ENCODE data around the gene CWC22.

DNA sequence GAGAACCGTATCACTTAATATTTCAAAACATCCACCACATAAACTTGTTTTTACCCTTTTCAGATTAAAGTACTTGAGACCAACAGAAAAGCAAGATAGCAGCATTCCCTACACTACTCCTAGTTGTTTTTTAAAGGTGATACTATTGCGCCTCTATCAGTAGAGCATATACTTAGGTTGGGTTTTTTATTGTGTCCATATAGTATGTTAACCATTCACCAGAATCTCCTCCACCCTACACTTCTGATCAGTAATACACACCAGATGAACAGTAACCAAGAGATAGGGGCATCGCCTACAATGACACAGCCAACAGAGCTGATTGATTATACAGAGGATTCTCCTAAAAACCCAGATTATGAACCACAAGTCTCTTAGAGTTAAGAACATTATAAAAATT, 75.6 kb downstream of the CWC22 start:
- TF ChIP-seq, protein P1, sequence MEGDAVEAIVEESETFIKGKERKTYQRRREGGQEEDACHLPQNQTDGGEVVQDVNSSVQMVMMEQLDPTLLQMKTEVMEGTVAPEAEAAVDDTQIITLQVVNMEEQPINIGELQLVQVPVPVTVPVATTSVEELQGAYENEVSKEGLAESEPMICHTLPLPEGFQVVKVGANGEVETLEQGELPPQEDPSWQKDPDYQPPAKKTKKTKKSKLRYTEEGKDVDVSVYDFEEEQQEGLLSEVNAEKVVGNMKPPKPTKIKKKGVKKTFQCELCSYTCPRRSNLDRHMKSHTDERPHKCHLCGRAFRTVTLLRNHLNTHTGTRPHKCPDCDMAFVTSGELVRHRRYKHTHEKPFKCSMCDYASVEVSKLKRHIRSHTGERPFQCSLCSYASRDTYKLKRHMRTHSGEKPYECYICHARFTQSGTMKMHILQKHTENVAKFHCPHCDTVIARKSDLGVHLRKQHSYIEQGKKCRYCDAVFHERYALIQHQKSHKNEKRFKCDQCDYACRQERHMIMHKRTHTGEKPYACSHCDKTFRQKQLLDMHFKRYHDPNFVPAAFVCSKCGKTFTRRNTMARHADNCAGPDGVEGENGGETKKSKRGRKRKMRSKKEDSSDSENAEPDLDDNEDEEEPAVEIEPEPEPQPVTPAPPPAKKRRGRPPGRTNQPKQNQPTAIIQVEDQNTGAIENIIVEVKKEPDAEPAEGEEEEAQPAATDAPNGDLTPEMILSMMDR (IDR thresholded peaks at IDR 0.05) = no peak
- no peak for TF ChIP-seq POLR2AphosphoS5 (IDR thresholded peaks at IDR 0.05)
